Prostate gland (tissue), 2 donors: ENCODE results near the gene MTRF1L. TPM values are rescaled to one million over a fixed set of nuclear protein-coding genes. Genes with fewer than 3 reads are reported as not detected.

Experiments
- DNase-seq: peaks from one replicate; pipeline ENCODE4 v3.0.0-alpha.2; 2019; ENCODE audit warnings: low spot score
- H3K27ac ChIP-seq, 2 donors: fragments of 200-600 bp; sonication (generic); 2 replicates each; pipeline ENCODE4 v1.5.1; 2017 to 2019
- H3K27me3 ChIP-seq: fragments of 200-600 bp; sonication (generic); replicated peaks from 2 replicates; pipeline ENCODE4 v1.5.1; 2019; ENCODE audit not compliant: insufficient read depth
- H3K36me3 ChIP-seq, 2 donors: fragments of 200-600 bp; sonication (generic); 1 replicate in 1 of 2; 2 replicates in 1 of 2; pipeline versions ENCODE4 v1.5.1 to v1.8.1; 2017 to 2019
- H3K4me1 ChIP-seq: fragments of 200-600 bp; sonication (generic); replicated peaks from 2 replicates; pipeline ENCODE4 v1.5.1; 2019
- H3K4me3 ChIP-seq, 2 donors: fragments of 200-600 bp; sonication (generic); 2 replicates each; pipeline ENCODE4 v1.5.1; 2017 to 2019
- H3K9me3 ChIP-seq: fragments of 200-600 bp; sonication (generic); 2 replicates; pipeline ENCODE4 v1.5.1; 2017
- POLR2A ChIP-seq: fragments of 450-650 bp; IDR thresholded peaks from one replicate; pipeline ENCODE4 v1.6.1; 2016; ENCODE audit warnings: antibody characterized with exemption, mild to moderate bottlenecking
- POLR2AphosphoS5 ChIP-seq: sonication (generic); formaldehyde crosslinking; IDR thresholded peaks from one replicate; pipeline ENCODE4 v1.6.1; 2017; ENCODE audit warnings: antibody characterized with exemption
- WGBS: methylation state at CpG from one replicate; pipeline ENCODE4 v1.1.5; 2018; 5-methylcytosine and 5-hydroxymethylcytosine counted together
- intact Hi-C: fragments of 100-400 bp; cut with DNase I; formaldehyde crosslinking; loops from one replicate; pipeline ENCODE4 v1.14.2; 2022
- total RNA-seq, 2 donors: library from RNA; depleted of rRNA; stranded (reverse); fragments of >200 nt; gene quantifications; one replicate each; pipeline ENCODE4 v1.1.0, GENCODE V29; 2016
- TF ChIP-seq, protein P1 (sequence below), 4 experiments: fragments of 200-600 bp in 2 of 4; fragments of 450-650 bp in 2 of 4; sonication (generic) in 2 of 4; IDR thresholded peaks; 1 replicate in 3 of 4; 2 replicates in 1 of 4; pipeline ENCODE4 v1.5.1; 2016 to 2019; ENCODE audit warnings: antibody characterized with exemption in 4 of 4, mild to moderate bottlenecking in 2 of 4, moderate library complexity in 2 of 4

MTRF1L gene
- total RNA-seq, 2 donors from 2014 or later = 10.8 to 14.3 TPM

- intact Hi-C loops = no loop called here
Measured at GRCh38 chr6:152984513-152984872, 18.0 kb downstream of the MTRF1L start.

GRCh38 chr6:152983637-152984512, 18.6 kb downstream of the MTRF1L start:
- H3K4me3 ChIP-seq = peak overlapping the region; percentile 61 to 63
- H3K27ac ChIP-seq = peak overlapping the region; percentile 85 to 90
- H3K27me3 ChIP-seq = no peaks in the 10 kb centered on the region
- no peaks in the 10 kb centered on the region for H3K36me3 ChIP-seq
- DNase-seq = peak; percentile 60
- no peaks in the 10 kb centered on the region for H3K9me3 ChIP-seq
- WGBS = under 1% methylated on average over 31 of the region's 38 CpGs
- intact Hi-C loops = no loop called here
- peaks cover 6% of the 10 kb centered on the region for H3K4me1 ChIP-seq
- TF ChIP-seq, protein P1, sequence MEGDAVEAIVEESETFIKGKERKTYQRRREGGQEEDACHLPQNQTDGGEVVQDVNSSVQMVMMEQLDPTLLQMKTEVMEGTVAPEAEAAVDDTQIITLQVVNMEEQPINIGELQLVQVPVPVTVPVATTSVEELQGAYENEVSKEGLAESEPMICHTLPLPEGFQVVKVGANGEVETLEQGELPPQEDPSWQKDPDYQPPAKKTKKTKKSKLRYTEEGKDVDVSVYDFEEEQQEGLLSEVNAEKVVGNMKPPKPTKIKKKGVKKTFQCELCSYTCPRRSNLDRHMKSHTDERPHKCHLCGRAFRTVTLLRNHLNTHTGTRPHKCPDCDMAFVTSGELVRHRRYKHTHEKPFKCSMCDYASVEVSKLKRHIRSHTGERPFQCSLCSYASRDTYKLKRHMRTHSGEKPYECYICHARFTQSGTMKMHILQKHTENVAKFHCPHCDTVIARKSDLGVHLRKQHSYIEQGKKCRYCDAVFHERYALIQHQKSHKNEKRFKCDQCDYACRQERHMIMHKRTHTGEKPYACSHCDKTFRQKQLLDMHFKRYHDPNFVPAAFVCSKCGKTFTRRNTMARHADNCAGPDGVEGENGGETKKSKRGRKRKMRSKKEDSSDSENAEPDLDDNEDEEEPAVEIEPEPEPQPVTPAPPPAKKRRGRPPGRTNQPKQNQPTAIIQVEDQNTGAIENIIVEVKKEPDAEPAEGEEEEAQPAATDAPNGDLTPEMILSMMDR (IDR thresholded peaks at IDR 0.05) = no peak
- TF ChIP-seq POLR2AphosphoS5 = peak; percentile 73
- peak; percentile 34 for TF ChIP-seq POLR2A

More at GRCh38 chr6:152984513-152984872, 18.0 kb downstream of the MTRF1L start:
- peak overlapping the region; percentile 85 to 90 for H3K27ac ChIP-seq
- TF ChIP-seq, protein P1 (IDR thresholded peaks at IDR 0.05) = no peak
- TF ChIP-seq POLR2A (no peak), POLR2AphosphoS5 (no peak)
- no peaks in the 10 kb centered on the region for H3K36me3 ChIP-seq
- peaks cover 6% of the 10 kb centered on the region for H3K4me1 ChIP-seq
- no peaks in the 10 kb centered on the region for H3K27me3 ChIP-seq
- DNase-seq = no peak
- no peaks in the 10 kb centered on the region for H3K9me3 ChIP-seq
- peak overlapping the region; percentile 61 to 63 for H3K4me3 ChIP-seq
- WGBS = 7% methylated on average over 7 of the region's 7 CpGs

GRCh38 chr6:152982904-152983636, 19.4 kb downstream of the MTRF1L start, which contains the start of gene FBXO5:
TSS of gene FBXO5 (minus strand) at chr6:152983041. CDS start at chr6:152982959, 82 bp downstream.
- Histone ChIP-seq H3K9me3 (no peaks in the 10 kb centered on the region), H3K27ac (peak within 1 kb of the TSS; percentile 85 to 90), H3K27me3 (no peaks in the 10 kb centered on the region), H3K36me3 (no peaks in the 10 kb centered on the region), H3K4me1 (peaks cover 6% of the 10 kb centered on the region), H3K4me3 (peak within 1 kb of the TSS; percentile 61 to 63)
- intact Hi-C loops = no loop called here
- peak; percentile 97 for DNase-seq
- under 1% methylated on average over 59 of the region's 66 CpGs for WGBS
- TF ChIP-seq POLR2A = no peak
- TF ChIP-seq, protein P1 (IDR thresholded peaks at IDR 0.05) = peak in 1 of 4 experiments; percentile 4
- TF ChIP-seq POLR2AphosphoS5 = no peak

GRCh38 chr6:152981989-152982903, 20.3 kb downstream of the MTRF1L start:
- 6% methylated on average over 39 of the region's 71 CpGs for WGBS
- no peak for DNase-seq
- intact Hi-C loops = no loop called here

More at GRCh38 chr6:152981989-152982903, 20.3 kb downstream of the MTRF1L start:
- no peaks in the 10 kb centered on the region for H3K9me3 ChIP-seq
- peaks cover 6% of the 10 kb centered on the region for H3K4me1 ChIP-seq
- H3K27ac ChIP-seq = no peak overlapping the region
- H3K36me3 ChIP-seq = no peaks in the 10 kb centered on the region
- no peaks in the 10 kb centered on the region for H3K27me3 ChIP-seq
- no peak for TF ChIP-seq POLR2AphosphoS5
- TF ChIP-seq POLR2A = no peak
- TF ChIP-seq, protein P1 (IDR thresholded peaks at IDR 0.05) = no peak
- H3K4me3 ChIP-seq = peak overlapping the region; percentile 61 to 63
